HG03103 (cell line): ENCODE data around the gene TRIM14.
"Not testable (repeated sequence)": the region's sequence is repeated elsewhere in the genome, so short reads cannot be mapped to it uniquely, and the experiment has no call there.

ENCODE experiments used
- ATAC-seq: cut with Tn5 transposase; IDR thresholded peaks from one replicate; pipeline ENCODE4 v1.9.1; 2021; ENCODE audit warnings: low read depth; ENCODE audit not compliant: unreplicated experiment

TRIM14 gene

GRCh38 chr9:98084396-98084795, 34.6 kb downstream of the TRIM14 start:
- ATAC-seq, result no peak

GRCh38 chr9:98083566-98084183, 35.3 kb downstream of the TRIM14 start:
- no peak for ATAC-seq

- ATAC-seq, result no peak
These were observed 35.9 kb downstream of the TRIM14 start for GRCh38 chr9:98083061-98083501.

- no peak for ATAC-seq
These were observed 37.4 kb downstream of the TRIM14 start for GRCh38 chr9:98081477-98082219.

GRCh38 chr9:98080780-98081179, 38.2 kb downstream of the TRIM14 start:
- no peak for ATAC-seq

GRCh38 chr9:98080326-98080725, 38.7 kb downstream of the TRIM14 start:
- ATAC-seq, result no peak

- ATAC-seq, result no peak
These were observed 40.1 kb downstream of the TRIM14 start for GRCh38 chr9:98078895-98079294.

GRCh38 chr9:98076514-98076890, 42.5 kb downstream of the TRIM14 start:
- not testable (repeated sequence) for ATAC-seq

- ATAC-seq, result no peak
These were observed 43.7 kb downstream of the TRIM14 start for GRCh38 chr9:98075332-98075805.

- no peak for ATAC-seq
These were observed 44.7 kb downstream of the TRIM14 start for GRCh38 chr9:98074115-98074990.

GRCh38 chr9:98071737-98072136, 47.3 kb downstream of the TRIM14 start:
- ATAC-seq, result no peak

- no peak for ATAC-seq
These were observed 48.3 kb downstream of the TRIM14 start for GRCh38 chr9:98070704-98071103.

- no peak for ATAC-seq
These were observed 49.5 kb downstream of the TRIM14 start for GRCh38 chr9:98069551-98069950.

- no peak for ATAC-seq
These were observed 51.8 kb downstream of the TRIM14 start for GRCh38 chr9:98067184-98067583.

- ATAC-seq, result no peak
These were observed 52.8 kb downstream of the TRIM14 start for GRCh38 chr9:98066235-98066634.

- no peak for ATAC-seq
These were observed 54.2 kb downstream of the TRIM14 start for GRCh38 chr9:98064623-98065392.

GRCh38 chr9:98062161-98062560, 56.9 kb downstream of the TRIM14 start:
- no peak for ATAC-seq

GRCh38 chr9:98057138-98057799, 61.8 kb downstream of the TRIM14 start:
- no peak for ATAC-seq

- ATAC-seq, result peak; percentile 95
These were observed 62.5 kb downstream of the TRIM14 start, which contains the start of gene NANS for GRCh38 chr9:98056269-98057137. Gene NANS (plus strand): TSS chr9:98056732. CDS start chr9:98056809, 77 bp downstream.
